EH (cell line): ENCODE data around the gene EPB42.
A peak's percentile ranks its signal among the peaks of the same experiment; 100 is the strongest.
"Not testable (repeated sequence)": the region's sequence is repeated elsewhere in the genome, so short reads cannot be mapped to it uniquely, and the experiment has no call there.

Experiments used
- DNase-seq: peaks from one replicate; pipeline ENCODE4 v3.0.0-alpha.2; 2015; ENCODE audit warnings: low read depth

Gene EPB42

GRCh38 chr15:43212299-43212698 is 8.5 kb downstream of the EPB42 start:
- no peak for DNase-seq

GRCh38 chr15:43211224-43211735 is 9.5 kb downstream of the EPB42 start:
- DNase-seq: no peak

- no peak for DNase-seq
Measured at GRCh38 chr15:43210807-43211206, 10.0 kb downstream of the EPB42 start.

- no peak for DNase-seq
Measured at GRCh38 chr15:43210172-43210745, 10.6 kb downstream of the EPB42 start.

- DNase-seq: peak; percentile 39
Measured at GRCh38 chr15:43209059-43209824, 11.6 kb downstream of the EPB42 start.

GRCh38 chr15:43208052-43209002 is 12.5 kb downstream of the EPB42 start:
- no peak for DNase-seq

GRCh38 chr15:43207024-43207423 is 13.8 kb downstream of the EPB42 start:
- DNase-seq: no peak

GRCh38 chr15:43206054-43206453 is 14.8 kb downstream of the EPB42 start:
- DNase-seq: no peak

GRCh38 chr15:43204016-43204901 is 16.6 kb downstream of the EPB42 start:
- peak; percentile 72 for DNase-seq

GRCh38 chr15:43199945-43200488 is 20.8 kb downstream of the EPB42 start:
- no peak for DNase-seq

GRCh38 chr15:43198992-43199391 is 21.8 kb downstream of the EPB42 start:
- DNase-seq: no peak

- not testable (repeated sequence) for DNase-seq
Measured at GRCh38 chr15:43198556-43198955, 22.3 kb downstream of the EPB42 start.

GRCh38 chr15:43197773-43198172 is 23.0 kb downstream of the EPB42 start:
- not testable (repeated sequence) for DNase-seq

GRCh38 chr15:43196760-43197548 is 23.9 kb downstream of the EPB42 start:
- DNase-seq: no peak

- peak; percentile 25 for DNase-seq
Measured at GRCh38 chr15:43194795-43195194, 26.0 kb downstream of the EPB42 start.

- no peak for DNase-seq
Measured at GRCh38 chr15:43193710-43194109, 27.1 kb downstream of the EPB42 start.

- no peak for DNase-seq
Measured at GRCh38 chr15:43190178-43190577, 30.6 kb downstream of the EPB42 start.

GRCh38 chr15:43189296-43189695 is 31.5 kb downstream of the EPB42 start:
- DNase-seq: no peak

- peak; percentile 70 for DNase-seq
Measured at GRCh38 chr15:43187544-43188155, 33.2 kb downstream of the EPB42 start.

- no peak for DNase-seq
Measured at GRCh38 chr15:43186003-43186353, 34.8 kb downstream of the EPB42 start.
